Stimulated activated CD4-positive, alpha-beta T cell treated with anti-CD3 and anti-CD28 coated beads, Interleukin-1b, Interleukin-23, amount 100 ng/mL, for 1 hour (primary cell): Measurements from ENCODE around the gene CTSA.

Experiments used
- DNase-seq, 2 donors: peaks; one replicate each; pipeline ENCODE4 v3.0.0-alpha.2; 2020; ENCODE audit warnings: low read depth in 2 of 2

The CTSA gene

GRCh38 chr20:45938727-45939438 is 47.7 kb downstream of the CTSA start:
- no peak for DNase-seq

- no peak for DNase-seq
These were observed 48.9 kb downstream of the CTSA start for GRCh38 chr20:45940053-45940452.

GRCh38 chr20:45940469-45940868 is 49.3 kb downstream of the CTSA start:
- DNase-seq, result no peak

GRCh38 chr20:45943613-45944012 is 52.5 kb downstream of the CTSA start:
- DNase-seq, result no peak

- no peak for DNase-seq
These were observed 53.2 kb downstream of the CTSA start for GRCh38 chr20:45944151-45944964.

- no peak for DNase-seq
These were observed 54.0 kb downstream of the CTSA start for GRCh38 chr20:45944965-45945677.

- DNase-seq, result no peak
These were observed 54.6 kb downstream of the CTSA start for GRCh38 chr20:45945678-45946148.

- no peak for DNase-seq
These were observed 55.2 kb downstream of the CTSA start for GRCh38 chr20:45946149-45946970.

- no peak for DNase-seq
These were observed 56.2 kb downstream of the CTSA start for GRCh38 chr20:45947110-45947866.

GRCh38 chr20:45948261-45948733 is 57.2 kb downstream of the CTSA start:
- no peak for DNase-seq
